OCI-LY1 (cell line): ENCODE results near the gene BAHD1.

Source experiments
- H2AFZ ChIP-seq: fragments of 200-600 bp; sonication (generic), shearing (Covaris generic); 2 replicates; pipeline ENCODE4 v1.6.0; 2014; ENCODE audit warnings: antibody characterized with exemption, mild to moderate bottlenecking, low read length
- H3F3A ChIP-seq: fragments of 200-600 bp; sonication (generic), shearing (Covaris generic); 2 replicates; pipeline ENCODE4 v1.6.0; 2014; ENCODE audit warnings: mild to moderate bottlenecking, antibody characterized with exemption, low read length, moderate library complexity; ENCODE audit not compliant: insufficient read depth
- H3K27ac ChIP-seq: fragments of 200-600 bp; sonication (generic); 2 replicates; pipeline ENCODE4 v1.5.1; 2014; ENCODE audit warnings: low read length, mixed run types, mild to moderate bottlenecking, low read depth; ENCODE audit not compliant: poor library complexity, severe bottlenecking
- H3K27me3 ChIP-seq: fragments of 200-600 bp; sonication (generic); 2 replicates; pipeline ENCODE4 v1.6.0; 2014; ENCODE audit warnings: antibody characterized with exemption, mild to moderate bottlenecking, low read length, moderate library complexity; ENCODE audit not compliant: insufficient read depth
- H3K36me3 ChIP-seq: fragments of 200-600 bp; sonication (generic); 2 replicates; pipeline ENCODE4 v1.6.1; 2014; ENCODE audit warnings: mild to moderate bottlenecking, antibody characterized with exemption, low read length, moderate library complexity, mixed read lengths; ENCODE audit not compliant: insufficient read depth
- H3K4me1 ChIP-seq: fragments of 200-600 bp; sonication (generic); 2 replicates; pipeline ENCODE4 v1.5.1; 2014; ENCODE audit warnings: mild to moderate bottlenecking, low read length, moderate library complexity; ENCODE audit not compliant: insufficient read depth, severe bottlenecking
- H3K4me2 ChIP-seq: fragments of 200-600 bp; sonication (generic), shearing (Covaris generic); 2 replicates; pipeline ENCODE4 v1.6.1; 2014; ENCODE audit warnings: low read length
- H3K4me3 ChIP-seq: fragments of 200-600 bp; sonication (generic); 2 replicates; pipeline ENCODE4 v1.5.1; 2014; ENCODE audit warnings: low read length, low read depth, mild to moderate bottlenecking, mixed read lengths; ENCODE audit not compliant: poor library complexity, severe bottlenecking
- H3K79me2 ChIP-seq: fragments of 200-600 bp; shearing (Covaris generic); 2 replicates; pipeline ENCODE4 v1.6.1; 2016; ENCODE audit warnings: mixed run types, low read length, mixed read lengths; ENCODE audit not compliant: insufficient read depth
- H3K9ac ChIP-seq: fragments of 200-600 bp; sonication (generic), shearing (Covaris generic); 2 replicates; pipeline ENCODE4 v1.6.1; 2014; ENCODE audit warnings: mild to moderate bottlenecking, low read length, mixed read lengths
- H3K9me2 ChIP-seq: fragments of 200-600 bp; sonication (generic), shearing (Covaris generic); 2 replicates; pipeline ENCODE4 v1.6.1; 2014; ENCODE audit warnings: low read depth, mild to moderate bottlenecking, low read length, mixed read lengths
- H3K9me3 ChIP-seq: fragments of 200-600 bp; shearing (Covaris generic); 2 replicates; pipeline ENCODE4 v1.6.1; 2014; ENCODE audit warnings: low read length, mixed read lengths
- H4K20me1 ChIP-seq: fragments of 200-600 bp; sonication (generic), shearing (Covaris generic); 2 replicates; pipeline ENCODE4 v1.6.0; 2016; ENCODE audit warnings: mild to moderate bottlenecking, low read length; ENCODE audit not compliant: insufficient read depth
- EZH2 ChIP-seq: fragments of 200-600 bp; sonication (generic), shearing (Covaris generic); IDR thresholded peaks from 2 replicates; pipeline ENCODE4 v1.8.0; 2017; ENCODE audit warnings: borderline replicate concordance, mixed run types, mild to moderate bottlenecking, antibody characterized with exemption, low read length, moderate library complexity, mixed read lengths
- TF ChIP-seq, protein P1 (sequence below): fragments of 200-600 bp; sonication (generic), shearing (Covaris generic); IDR thresholded peaks from 2 replicates; pipeline ENCODE4 v1.5.1; 2017; ENCODE audit warnings: mild to moderate bottlenecking, antibody characterized with exemption, low read length, moderate library complexity, mixed read lengths

The BAHD1 gene

DNA sequence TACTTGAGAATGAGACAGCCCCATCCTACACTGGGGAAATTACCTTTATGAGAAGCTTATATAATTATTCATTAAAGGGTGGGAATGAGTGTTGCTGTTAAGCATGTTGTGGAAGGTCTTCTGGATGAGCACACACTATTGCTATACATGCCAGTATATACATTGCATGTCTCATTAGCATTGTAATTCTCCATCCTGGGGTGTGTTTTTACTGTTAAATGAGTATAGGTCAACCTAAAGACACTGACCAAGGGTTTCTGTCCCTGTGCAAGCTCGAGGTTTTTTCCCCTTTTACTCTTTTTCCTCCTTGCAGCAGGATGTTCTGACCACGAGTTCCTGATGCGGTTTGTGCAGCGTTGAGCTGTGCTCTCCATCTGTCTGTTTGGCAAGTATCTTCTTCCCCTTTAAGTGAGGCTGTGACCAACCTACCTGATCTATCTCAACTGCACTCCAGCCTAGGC, 42.3 kb upstream of the BAHD1 start:
- Histone ChIP-seq H3K4me2 (peak overlapping the region; percentile 32), H3K36me3 (peaks cover 12% of the 10 kb centered on the region)

DNA sequence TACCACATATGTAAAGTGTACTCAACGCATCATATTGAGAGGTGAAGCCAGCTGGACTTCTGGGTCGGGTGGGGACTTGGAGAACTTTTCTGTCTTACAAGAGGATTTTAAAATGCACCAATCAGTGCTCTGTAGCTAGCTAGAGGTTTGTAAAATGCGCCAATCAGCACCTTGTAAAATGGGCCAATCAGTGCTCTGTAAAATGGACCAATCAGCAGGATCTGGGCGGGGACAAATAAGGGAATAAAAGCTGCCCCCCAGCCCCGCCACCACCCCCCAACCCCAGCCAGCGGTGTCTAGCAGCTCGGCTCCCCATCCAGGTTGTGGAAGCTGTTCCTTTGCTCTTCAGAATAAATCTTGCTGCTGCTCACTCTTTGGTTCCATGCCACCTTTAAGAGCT, 41.4 kb upstream of the BAHD1 start:
- Histone ChIP-seq H3F3A (0 out of 2 replicates have a peak, but pooled peaks cover 3% of the 10 kb centered on the region), H3K9me3 (no peaks in the 10 kb centered on the region), H3K4me1 (peaks cover 15% of the 10 kb centered on the region), H3K36me3 (peaks cover 5% of the 10 kb centered on the region), H3K27ac (no peak overlapping the region), H3K27me3 (no peaks in the 10 kb centered on the region), H3K9me2 (no peaks in the 10 kb centered on the region), H3K4me2 (no peak overlapping the region), H4K20me1 (no peaks in the 10 kb centered on the region), H3K9ac (no peak overlapping the region), H3K4me3 (no peak overlapping the region), H3K79me2 (no peaks in the 10 kb centered on the region), H2AFZ (no peak overlapping the region)
- TF ChIP-seq EZH2, result no peak
- TF ChIP-seq, protein P1, sequence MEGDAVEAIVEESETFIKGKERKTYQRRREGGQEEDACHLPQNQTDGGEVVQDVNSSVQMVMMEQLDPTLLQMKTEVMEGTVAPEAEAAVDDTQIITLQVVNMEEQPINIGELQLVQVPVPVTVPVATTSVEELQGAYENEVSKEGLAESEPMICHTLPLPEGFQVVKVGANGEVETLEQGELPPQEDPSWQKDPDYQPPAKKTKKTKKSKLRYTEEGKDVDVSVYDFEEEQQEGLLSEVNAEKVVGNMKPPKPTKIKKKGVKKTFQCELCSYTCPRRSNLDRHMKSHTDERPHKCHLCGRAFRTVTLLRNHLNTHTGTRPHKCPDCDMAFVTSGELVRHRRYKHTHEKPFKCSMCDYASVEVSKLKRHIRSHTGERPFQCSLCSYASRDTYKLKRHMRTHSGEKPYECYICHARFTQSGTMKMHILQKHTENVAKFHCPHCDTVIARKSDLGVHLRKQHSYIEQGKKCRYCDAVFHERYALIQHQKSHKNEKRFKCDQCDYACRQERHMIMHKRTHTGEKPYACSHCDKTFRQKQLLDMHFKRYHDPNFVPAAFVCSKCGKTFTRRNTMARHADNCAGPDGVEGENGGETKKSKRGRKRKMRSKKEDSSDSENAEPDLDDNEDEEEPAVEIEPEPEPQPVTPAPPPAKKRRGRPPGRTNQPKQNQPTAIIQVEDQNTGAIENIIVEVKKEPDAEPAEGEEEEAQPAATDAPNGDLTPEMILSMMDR, result no peak

More for the DNA sequence above, 42.3 kb upstream of the BAHD1 start:
- Histone ChIP-seq H3F3A (0 out of 2 replicates have a peak, but pooled peaks cover 3% of the 10 kb centered on the region), H4K20me1 (no peaks in the 10 kb centered on the region), H3K9me3 (no peaks in the 10 kb centered on the region), H3K27ac (no peak overlapping the region), H3K4me3 (no peak overlapping the region), H3K4me1 (peaks cover 15% of the 10 kb centered on the region), H3K9me2 (no peaks in the 10 kb centered on the region), H3K79me2 (no peaks in the 10 kb centered on the region), H2AFZ (no peak overlapping the region), H3K27me3 (no peaks in the 10 kb centered on the region), H3K9ac (no peak overlapping the region)
- TF ChIP-seq EZH2, result no peak
- TF ChIP-seq, protein P1, result no peak

DNA sequence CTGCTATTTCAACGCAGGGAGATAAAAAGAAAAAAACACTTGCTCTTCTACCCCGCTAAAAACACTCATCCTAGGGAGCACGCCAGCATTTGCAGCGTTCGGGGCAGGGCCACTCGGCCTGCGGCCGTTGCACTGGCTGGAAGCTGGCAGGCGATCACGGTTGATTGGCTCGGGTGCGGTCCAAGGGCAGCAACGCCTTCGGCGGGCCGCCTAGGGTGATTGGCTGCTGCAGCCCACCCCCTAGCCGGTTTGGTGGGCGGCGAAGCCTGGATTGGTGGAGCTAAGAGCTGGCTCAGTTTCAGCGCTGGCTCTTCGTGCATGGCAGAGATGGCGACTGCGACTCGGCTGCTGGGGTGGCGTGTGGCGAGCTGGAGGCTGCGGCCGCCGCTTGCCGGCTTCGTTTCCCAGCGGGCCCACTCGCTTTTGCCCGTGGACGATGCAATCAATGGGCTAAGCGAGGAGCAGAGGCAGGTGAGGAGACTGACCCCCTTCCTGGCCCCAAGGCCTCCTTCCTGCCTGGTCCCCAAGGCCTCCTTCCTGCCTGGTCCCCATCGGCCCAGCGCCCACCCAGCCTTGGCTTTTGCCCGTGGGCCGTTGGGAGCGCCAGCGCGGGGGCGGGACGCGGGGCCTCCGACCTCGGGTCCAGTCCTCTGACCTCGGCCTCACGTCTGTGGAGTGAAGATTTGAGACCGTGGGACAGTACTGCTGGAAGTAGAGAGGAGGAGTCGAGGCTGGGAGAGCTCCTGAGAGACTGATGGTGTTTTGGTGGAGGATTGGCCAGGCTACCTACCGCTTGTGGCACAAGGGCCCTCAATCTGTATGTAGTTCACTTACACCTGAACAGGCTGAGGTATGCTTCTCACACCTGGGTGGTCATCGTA, 35.0 kb upstream of the BAHD1 start, which contains the start of gene IVD:
TSS of gene IVD (plus strand) at position 295 of the 881 bp plus-strand sequence. CDS start at position 328, 33 bp downstream.
- Histone ChIP-seq H3K4me3 (peak within 1 kb of the TSS; percentile 86), H3F3A (0 out of 2 replicates have a peak, but pooled peaks cover 3% of the 10 kb centered on the region), H3K4me1 (peaks cover 27% of the 10 kb centered on the region), H3K36me3 (peaks cover 26% of the 10 kb centered on the region), H3K4me2 (peak within 1 kb of the TSS; percentile 90), H3K27ac (peak within 1 kb of the TSS; percentile 35), H2AFZ (peak within 1 kb of the TSS; percentile 81), H3K27me3 (no peaks in the 10 kb centered on the region), H3K79me2 (no peaks in the 10 kb centered on the region), H4K20me1 (no peaks in the 10 kb centered on the region), H3K9ac (peak within 1 kb of the TSS; percentile 87), H3K9me2 (no peaks in the 10 kb centered on the region), H3K9me3 (no peaks in the 10 kb centered on the region)
- no peak for TF ChIP-seq EZH2
- TF ChIP-seq, protein P1, result no peak
